Left ventricle myocardium inferior (tissue), 1 donor: ENCODE results near the gene PIP4K2A. TPM values are rescaled to one million over a fixed set of nuclear protein-coding genes. Genes with fewer than 3 reads are reported as not detected.

Source experiments
- DNase-seq: peaks from one replicate; pipeline ENCODE4 v3.0.0-alpha.2; 2020
- H3K27ac ChIP-seq: fragments of 200-600 bp; replicated peaks from 2 replicates; pipeline ENCODE4 v1.8.0; 2021
- H3K27me3 ChIP-seq: fragments of 200-600 bp; 2 replicates; pipeline ENCODE4 v1.8.0; 2021; ENCODE audit warnings: low read depth
- H3K36me3 ChIP-seq: fragments of 200-600 bp; 2 replicates; pipeline ENCODE4 v1.8.0; 2021
- H3K4me1 ChIP-seq: fragments of 200-600 bp; 2 replicates; pipeline ENCODE4 v1.8.0; 2021
- H3K4me3 ChIP-seq: fragments of 200-600 bp; 2 replicates; pipeline ENCODE4 v1.8.0; 2021; ENCODE audit warnings: mild to moderate bottlenecking, moderate library complexity
- H3K9me3 ChIP-seq: fragments of 200-600 bp; replicated peaks from 2 replicates; pipeline ENCODE4 v1.8.0; 2021
- intact Hi-C: fragments of 100-400 bp; cut with micrococcal nuclease; formaldehyde crosslinking; loops from one replicate; pipeline ENCODE4 v1.11.0; 2022
- total RNA-seq: library from RNA; stranded (reverse); fragmentation: NEBNext Ultra II Directional; extraction: Animal tissue kit (Norgen Biotek cat#: 25700); gene quantifications from one replicate; pipeline ENCODE4 v1.2.1, GENCODE V29; 2021
- TF ChIP-seq, protein P1 (sequence below): fragments of 200-600 bp; IDR thresholded peaks from 2 replicates; pipeline ENCODE4 v1.8.0; 2021; ENCODE audit warnings: antibody characterized with exemption, mild to moderate bottlenecking, borderline replicate concordance
- donor health status: DM: no; HTN: yes; CAD: no; lungs with severe emphysema.

The PIP4K2A gene
- total RNA-seq, 1 donor from 2014 or later = 12.6 TPM

DNA sequence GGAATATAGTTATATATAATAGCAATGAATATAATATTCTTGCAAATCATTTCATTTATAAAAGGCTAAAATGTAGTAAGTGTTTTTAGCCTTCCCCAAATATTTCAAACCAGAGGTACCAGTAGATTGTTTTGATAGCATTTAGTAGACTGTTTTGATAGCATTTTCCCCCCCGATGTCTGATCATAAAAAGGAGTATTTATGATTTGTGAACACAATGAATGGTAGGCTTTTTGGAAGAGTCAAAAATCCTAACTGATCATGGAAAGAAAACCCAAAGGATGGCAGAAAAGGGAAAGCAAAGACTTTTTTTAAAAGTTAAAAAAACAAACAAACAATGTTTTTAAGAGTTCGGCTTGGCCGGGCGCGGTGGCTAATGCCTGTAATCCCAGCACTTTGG lies 152.5 kb downstream of the PIP4K2A start:
- peaks cover 19% of the 10 kb centered on the region for H3K36me3 ChIP-seq
- H3K27me3 ChIP-seq = no peaks in the 10 kb centered on the region
- H3K27ac ChIP-seq = no peak overlapping the region
- TF ChIP-seq, protein P1, sequence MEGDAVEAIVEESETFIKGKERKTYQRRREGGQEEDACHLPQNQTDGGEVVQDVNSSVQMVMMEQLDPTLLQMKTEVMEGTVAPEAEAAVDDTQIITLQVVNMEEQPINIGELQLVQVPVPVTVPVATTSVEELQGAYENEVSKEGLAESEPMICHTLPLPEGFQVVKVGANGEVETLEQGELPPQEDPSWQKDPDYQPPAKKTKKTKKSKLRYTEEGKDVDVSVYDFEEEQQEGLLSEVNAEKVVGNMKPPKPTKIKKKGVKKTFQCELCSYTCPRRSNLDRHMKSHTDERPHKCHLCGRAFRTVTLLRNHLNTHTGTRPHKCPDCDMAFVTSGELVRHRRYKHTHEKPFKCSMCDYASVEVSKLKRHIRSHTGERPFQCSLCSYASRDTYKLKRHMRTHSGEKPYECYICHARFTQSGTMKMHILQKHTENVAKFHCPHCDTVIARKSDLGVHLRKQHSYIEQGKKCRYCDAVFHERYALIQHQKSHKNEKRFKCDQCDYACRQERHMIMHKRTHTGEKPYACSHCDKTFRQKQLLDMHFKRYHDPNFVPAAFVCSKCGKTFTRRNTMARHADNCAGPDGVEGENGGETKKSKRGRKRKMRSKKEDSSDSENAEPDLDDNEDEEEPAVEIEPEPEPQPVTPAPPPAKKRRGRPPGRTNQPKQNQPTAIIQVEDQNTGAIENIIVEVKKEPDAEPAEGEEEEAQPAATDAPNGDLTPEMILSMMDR = no peak
- intact Hi-C loops = no loop called here
- H3K4me1 ChIP-seq = no peaks in the 10 kb centered on the region
- H3K4me3 ChIP-seq = no peak overlapping the region
- H3K9me3 ChIP-seq = no peaks in the 10 kb centered on the region
- DNase-seq = no peak

DNA sequence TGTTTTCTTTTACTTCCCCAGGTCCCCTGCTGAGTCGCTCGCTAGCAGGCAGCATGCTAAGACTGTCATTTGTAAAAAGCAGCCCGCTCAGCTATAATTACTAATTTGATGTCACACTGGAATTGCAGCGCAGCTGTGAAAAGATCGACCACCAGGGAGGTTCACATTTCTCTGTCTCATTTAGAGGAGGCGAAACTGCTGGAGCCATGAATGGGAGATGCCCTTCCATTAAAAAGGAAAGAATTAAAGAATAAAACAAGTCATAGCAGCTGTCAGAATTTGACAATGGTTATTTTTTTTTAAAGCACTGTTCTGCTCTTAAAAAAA lies 153.5 kb downstream of the PIP4K2A start:
- intact Hi-C loops = no loop called here
- no peaks in the 10 kb centered on the region for H3K4me1 ChIP-seq
- no peak overlapping the region for H3K27ac ChIP-seq
- peaks cover 13% of the 10 kb centered on the region for H3K36me3 ChIP-seq
- H3K27me3 ChIP-seq = no peaks in the 10 kb centered on the region
- no peak for DNase-seq
- TF ChIP-seq, protein P1 = no peak
- no peaks in the 10 kb centered on the region for H3K9me3 ChIP-seq
- H3K4me3 ChIP-seq = no peak overlapping the region

DNA sequence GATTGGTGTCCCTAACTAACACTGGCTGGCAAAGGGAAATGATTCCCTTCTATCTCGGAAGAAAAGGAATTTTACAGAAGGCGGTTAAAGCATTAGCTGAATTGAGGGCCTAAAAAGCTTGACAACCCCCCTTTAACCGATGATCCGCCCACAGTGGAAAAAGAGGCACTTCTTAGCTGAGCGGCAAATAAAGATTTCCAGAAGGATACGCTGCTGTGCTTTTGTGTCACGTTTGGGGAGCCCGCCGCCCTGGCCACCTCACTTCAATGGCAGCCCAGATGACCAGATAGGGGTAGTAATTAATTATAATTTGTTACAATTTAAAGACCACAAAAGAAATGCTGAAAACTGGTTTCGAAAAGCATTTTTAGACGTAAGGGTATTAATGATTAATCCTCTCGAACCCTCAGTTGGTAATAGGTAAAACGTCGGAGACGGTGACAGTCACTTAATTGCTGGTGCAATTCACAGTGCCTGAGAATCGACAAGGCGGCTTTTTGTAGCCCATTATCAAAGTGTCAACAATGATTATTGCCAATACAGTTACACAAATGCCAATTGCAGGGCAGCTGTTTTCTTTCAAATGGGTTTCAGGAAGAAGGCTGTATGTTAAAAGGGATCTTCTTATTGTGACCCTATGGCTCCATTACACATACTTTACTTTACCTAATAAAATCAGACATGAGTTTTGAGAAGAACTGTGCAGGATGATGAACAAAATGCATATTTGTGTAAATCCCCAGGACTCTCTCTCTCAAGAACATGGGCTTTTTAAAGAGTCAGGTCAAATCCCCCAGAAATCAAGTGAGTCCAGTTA lies 154.1 kb downstream of the PIP4K2A start:
- Histone ChIP-seq H3K36me3 (peaks cover 13% of the 10 kb centered on the region), H3K27ac (no peak overlapping the region), H3K4me3 (no peak overlapping the region), H3K4me1 (no peaks in the 10 kb centered on the region), H3K9me3 (no peaks in the 10 kb centered on the region), H3K27me3 (no peaks in the 10 kb centered on the region)
- no peak for DNase-seq
- TF ChIP-seq, protein P1 = no peak
- intact Hi-C loops = no loop called here

DNA sequence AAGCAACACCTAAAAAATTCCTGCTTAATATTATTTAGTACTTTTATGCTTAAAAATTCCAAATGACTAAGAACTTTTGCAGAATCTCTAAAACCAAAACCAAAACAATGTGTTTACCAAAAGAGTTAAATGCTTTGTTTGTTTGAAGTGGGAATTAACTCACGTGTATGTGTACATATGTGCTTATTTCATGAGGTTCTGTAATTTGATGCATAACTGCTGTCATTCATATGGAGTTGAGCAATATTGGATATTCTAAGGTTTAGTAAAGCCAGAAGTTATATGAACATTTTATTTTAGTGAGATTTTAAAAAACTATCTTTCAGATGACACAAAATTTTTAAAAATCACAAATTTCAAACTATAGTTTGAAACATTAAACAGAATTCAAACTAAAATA lies 157.1 kb downstream of the PIP4K2A start:
- TF ChIP-seq, protein P1 = no peak
- Histone ChIP-seq H3K36me3 (no peaks in the 10 kb centered on the region), H3K4me1 (peaks cover 25% of the 10 kb centered on the region), H3K9me3 (no peaks in the 10 kb centered on the region), H3K4me3 (no peak overlapping the region), H3K27me3 (no peaks in the 10 kb centered on the region), H3K27ac (no peak overlapping the region)
- DNase-seq = no peak
- intact Hi-C loops = loop anchor here (10.0 kb wide), 1 partner anchor 123 kb away; no protein-coding TSS in a partner anchor

DNA sequence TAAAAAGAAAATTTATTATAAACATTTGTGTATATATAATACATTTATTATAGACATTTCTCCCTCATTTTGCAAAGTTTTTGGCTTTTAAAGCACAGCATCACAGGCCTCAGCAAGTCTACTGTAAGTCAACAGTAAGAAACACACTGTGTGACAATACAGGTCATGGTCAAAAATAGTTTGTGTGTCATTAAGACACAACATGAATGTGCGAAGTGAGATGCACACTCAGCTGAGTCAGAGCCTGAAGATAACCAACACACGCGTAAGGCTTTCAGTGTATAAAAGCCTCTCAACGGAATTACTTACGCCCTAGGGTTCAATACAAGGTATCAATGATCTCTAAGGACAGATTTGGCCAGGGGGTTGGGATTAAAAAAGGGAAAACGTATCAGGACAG lies 157.6 kb downstream of the PIP4K2A start:
- intact Hi-C loops = loop anchor here (10.0 kb wide), 1 partner anchor 122 kb away; no protein-coding TSS in a partner anchor
- Histone ChIP-seq H3K9me3 (no peaks in the 10 kb centered on the region), H3K27me3 (no peaks in the 10 kb centered on the region), H3K4me3 (no peak overlapping the region), H3K27ac (no peak overlapping the region), H3K4me1 (peaks cover 26% of the 10 kb centered on the region), H3K36me3 (no peaks in the 10 kb centered on the region)
- no peak for DNase-seq
- TF ChIP-seq, protein P1 = no peak
